PFSK-1 (cell line): ENCODE results near the gene MIEN1.

Experiments used
- FOXP2 ChIP-seq: optimal IDR thresholded peaks from 2 replicates; pipeline ENCODE3; 2011; ENCODE audit warnings: borderline replicate concordance, control low read depth, inconsistent platforms; ENCODE audit not compliant: insufficient read depth; ENCODE audit errors: extremely low read length, extremely low read depth
- POLR2AphosphoS5 ChIP-seq: IDR thresholded peaks from 2 replicates; pipeline ENCODE4 v1.6.1; 2012; ENCODE audit warnings: low read depth, mild to moderate bottlenecking, control low read depth, low read length, moderate library complexity
- REST ChIP-seq, 2 experiments: IDR thresholded peaks; 2 replicates each; pipeline versions ENCODE4 v1.6.1 to v1.8.0; 2011 to 2012; ENCODE audit warnings: low read depth in 2 of 2, low read length in 2 of 2, control low read depth in 1 of 2, inconsistent platforms in 1 of 2, mild to moderate bottlenecking in 1 of 2, moderate library complexity in 1 of 2; ENCODE audit not compliant: insufficient read depth in 1 of 2

- TF ChIP-seq POLR2AphosphoS5 (no peak), REST (IDR thresholded peaks at IDR 0.05; ENCODE audit: insufficient read depth in 1 of 2, low read depth in 2 of 2, low read length in 2 of 2) (no peak), FOXP2 (no peak)
Observed at GRCh38 chr17:39737206-39737759, 7.0 kb upstream of the MIEN1 start.
